ENCODE measurements around the gene RGL3. TPM values are rescaled to one million over a fixed set of nuclear protein-coding genes. Genes with fewer than 3 reads are reported as not detected.
A peak's percentile ranks its signal among the peaks of the same experiment; 100 is the strongest.

RGL3 gene
- total RNA-seq, 1 donor from 2014 or later, result 3.6 TPM

DNA sequence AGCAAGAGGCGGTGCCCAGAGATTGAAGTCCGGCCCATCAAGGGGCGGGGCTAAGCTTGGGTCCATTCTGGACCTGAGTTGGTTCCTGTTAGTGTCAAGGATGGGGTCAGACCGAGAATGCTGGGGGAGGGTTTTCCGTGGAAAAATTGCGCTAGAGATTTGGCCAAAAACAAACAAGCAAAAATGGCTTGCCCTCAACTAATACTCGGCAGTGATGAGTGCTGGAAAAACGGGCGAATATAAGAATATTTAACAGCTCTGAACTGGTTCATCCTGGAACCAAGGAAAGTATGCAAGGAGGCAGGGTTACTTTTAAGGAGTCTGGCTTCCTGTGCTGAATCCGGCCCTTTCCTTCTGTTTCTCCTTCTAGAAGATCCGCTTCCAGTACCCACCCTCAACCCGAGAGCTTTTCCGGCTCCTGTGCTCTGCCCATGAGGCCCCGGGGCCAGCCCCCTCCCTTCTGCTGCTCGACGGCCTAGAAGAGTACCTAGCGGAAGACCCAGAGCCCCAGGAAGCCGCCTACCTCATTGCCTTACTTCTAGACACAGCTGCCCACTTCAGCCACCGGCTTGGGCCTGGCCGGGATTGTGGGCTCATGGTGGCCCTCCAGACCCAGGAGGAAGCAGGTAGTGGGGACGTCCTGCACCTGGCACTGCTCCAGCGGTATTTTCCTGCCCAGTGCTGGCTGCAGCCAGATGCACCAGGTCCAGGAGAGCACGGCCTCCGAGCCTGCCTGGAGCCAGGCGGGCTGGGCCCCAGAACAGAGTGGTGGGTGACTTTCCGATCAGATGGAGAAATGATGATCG is 43.8 kb downstream of the RGL3 start:
- no peaks in the 10 kb centered on the region for H3K9me3 ChIP-seq (ENCODE audit: insufficient read depth, low read depth, low read length)
- FAIRE-seq (no peak), DNase-seq (ENCODE audit: low read depth) (no peak)
- Mint-ChIP-seq H3K9me3 (ENCODE audit: unreplicated experiment) (no peaks in the 10 kb centered on the region), H3K4me1 (ENCODE audit: low read depth, unreplicated experiment) (peaks cover 13% of the 10 kb centered on the region), H3K27me3 (ENCODE audit: low read depth, unreplicated experiment) (no peaks in the 10 kb centered on the region), H3K36me3 (ENCODE audit: low read depth, unreplicated experiment) (peaks cover 1% of the 10 kb centered on the region), H3K4me3 (ENCODE audit: unreplicated experiment) (no peak overlapping the region), H3K27ac (ENCODE audit: unreplicated experiment) (peak overlapping the region; percentile 60)
- peak overlapping the region; percentile 8 for H3K27ac ChIP-seq (ENCODE audit: low read depth, low read length)
- peaks cover 45% of the 10 kb centered on the region for H3K4me1 ChIP-seq (ENCODE audit: insufficient read depth, low read length)
- H2AFZ ChIP-seq (ENCODE audit: low read depth, low read length), result peak overlapping the region; percentile 41
- no peaks in the 10 kb centered on the region for H3K79me2 ChIP-seq (ENCODE audit: insufficient read depth, low read length)
- H3K27me3 ChIP-seq (ENCODE audit: insufficient read depth, low read length), result no peaks in the 10 kb centered on the region
- TF ChIP-seq EZH2 (IDR thresholded peaks at IDR 0.05; ENCODE audit: insufficient read depth, low read length), result no peak
- TF ChIP-seq, protein P1, sequence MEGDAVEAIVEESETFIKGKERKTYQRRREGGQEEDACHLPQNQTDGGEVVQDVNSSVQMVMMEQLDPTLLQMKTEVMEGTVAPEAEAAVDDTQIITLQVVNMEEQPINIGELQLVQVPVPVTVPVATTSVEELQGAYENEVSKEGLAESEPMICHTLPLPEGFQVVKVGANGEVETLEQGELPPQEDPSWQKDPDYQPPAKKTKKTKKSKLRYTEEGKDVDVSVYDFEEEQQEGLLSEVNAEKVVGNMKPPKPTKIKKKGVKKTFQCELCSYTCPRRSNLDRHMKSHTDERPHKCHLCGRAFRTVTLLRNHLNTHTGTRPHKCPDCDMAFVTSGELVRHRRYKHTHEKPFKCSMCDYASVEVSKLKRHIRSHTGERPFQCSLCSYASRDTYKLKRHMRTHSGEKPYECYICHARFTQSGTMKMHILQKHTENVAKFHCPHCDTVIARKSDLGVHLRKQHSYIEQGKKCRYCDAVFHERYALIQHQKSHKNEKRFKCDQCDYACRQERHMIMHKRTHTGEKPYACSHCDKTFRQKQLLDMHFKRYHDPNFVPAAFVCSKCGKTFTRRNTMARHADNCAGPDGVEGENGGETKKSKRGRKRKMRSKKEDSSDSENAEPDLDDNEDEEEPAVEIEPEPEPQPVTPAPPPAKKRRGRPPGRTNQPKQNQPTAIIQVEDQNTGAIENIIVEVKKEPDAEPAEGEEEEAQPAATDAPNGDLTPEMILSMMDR (IDR thresholded peaks at IDR 0.05; ENCODE audit: insufficient read depth, low read depth, low read length), result no peak
- peak overlapping the region; percentile 78 for H3K4me2 ChIP-seq (ENCODE audit: low read length)
- peak overlapping the region; percentile 70 for H3K4me3 ChIP-seq (ENCODE audit: insufficient read depth, low read depth, low read length)
- H3K36me3 ChIP-seq (ENCODE audit: insufficient read depth, low read length), result no peaks in the 10 kb centered on the region
- H4K20me1 ChIP-seq (ENCODE audit: insufficient read depth, low read length), result peaks cover 9% of the 10 kb centered on the region
- H3K9ac ChIP-seq (ENCODE audit: low read length), result peak overlapping the region; percentile 84

GRCh38 chr19:11374433-11375142 is 44.5 kb downstream of the RGL3 start, which contains the start of gene SWSAP1:
TSS of gene SWSAP1 (plus strand) at chr19:11374666. CDS start at chr19:11374681, 15 bp downstream.
- Mint-ChIP-seq H3K4me1 (ENCODE audit: low read depth, unreplicated experiment) (peaks cover 13% of the 10 kb centered on the region), H3K4me3 (ENCODE audit: unreplicated experiment) (no peak within 1 kb of the TSS), H3K27me3 (ENCODE audit: low read depth, unreplicated experiment) (no peaks in the 10 kb centered on the region), H3K9me3 (ENCODE audit: unreplicated experiment) (no peaks in the 10 kb centered on the region), H3K36me3 (ENCODE audit: low read depth, unreplicated experiment) (peaks cover 2% of the 10 kb centered on the region), H3K27ac (ENCODE audit: unreplicated experiment) (peak within 1 kb of the TSS; percentile 35)
- Histone ChIP-seq H3K27ac (ENCODE audit: low read depth, low read length) (peak within 1 kb of the TSS; percentile 87), H3K79me2 (ENCODE audit: insufficient read depth, low read length) (no peaks in the 10 kb centered on the region), H3K9me3 (ENCODE audit: insufficient read depth, low read depth, low read length) (no peaks in the 10 kb centered on the region), H3K27me3 (ENCODE audit: insufficient read depth, low read length) (no peaks in the 10 kb centered on the region), H2AFZ (ENCODE audit: low read depth, low read length) (peak within 1 kb of the TSS; percentile 95), H4K20me1 (ENCODE audit: insufficient read depth, low read length) (peaks cover 9% of the 10 kb centered on the region), H3K4me2 (ENCODE audit: low read length) (peak within 1 kb of the TSS; percentile 78), H3K36me3 (ENCODE audit: insufficient read depth, low read length) (no peaks in the 10 kb centered on the region), H3K4me3 (ENCODE audit: insufficient read depth, low read depth, low read length) (peak within 1 kb of the TSS; percentile 70), H3K4me1 (ENCODE audit: insufficient read depth, low read length) (peaks cover 42% of the 10 kb centered on the region), H3K9ac (ENCODE audit: low read length) (peak within 1 kb of the TSS; percentile 84)
- FAIRE-seq, result peak; percentile 50
- TF ChIP-seq, protein P1 (IDR thresholded peaks at IDR 0.05; ENCODE audit: insufficient read depth, low read depth, low read length), result no peak
- TF ChIP-seq EZH2 (IDR thresholded peaks at IDR 0.05; ENCODE audit: insufficient read depth, low read length), result no peak
- peak; percentile 98 for DNase-seq (ENCODE audit: low read depth)

Data from astrocyte (in vitro differentiated cells and primary cell).